ENCODE measurements around the gene APBA2. TPM values are rescaled to one million over a fixed set of nuclear protein-coding genes. Genes with fewer than 3 reads are reported as not detected.

APBA2 gene
- total RNA-seq, 1 donor from 2014 or later = 33.1 TPM

- DNase-seq (ENCODE audit: low spot score in 2 of 2, unreplicated experiment in 2 of 2) = no peak
- no peaks in the 10 kb centered on the region for H3K27me3 Mint-ChIP-seq (ENCODE audit: low read depth)
- H3K36me3 Mint-ChIP-seq = peaks cover 4% of the 10 kb centered on the region
- peaks cover 3% of the 10 kb centered on the region for H3K4me1 Mint-ChIP-seq
- peaks cover 4% of the 10 kb centered on the region for H3K9me3 Mint-ChIP-seq
- H3K4me3 Mint-ChIP-seq = no peak overlapping the region
- TF ChIP-seq, protein P1, sequence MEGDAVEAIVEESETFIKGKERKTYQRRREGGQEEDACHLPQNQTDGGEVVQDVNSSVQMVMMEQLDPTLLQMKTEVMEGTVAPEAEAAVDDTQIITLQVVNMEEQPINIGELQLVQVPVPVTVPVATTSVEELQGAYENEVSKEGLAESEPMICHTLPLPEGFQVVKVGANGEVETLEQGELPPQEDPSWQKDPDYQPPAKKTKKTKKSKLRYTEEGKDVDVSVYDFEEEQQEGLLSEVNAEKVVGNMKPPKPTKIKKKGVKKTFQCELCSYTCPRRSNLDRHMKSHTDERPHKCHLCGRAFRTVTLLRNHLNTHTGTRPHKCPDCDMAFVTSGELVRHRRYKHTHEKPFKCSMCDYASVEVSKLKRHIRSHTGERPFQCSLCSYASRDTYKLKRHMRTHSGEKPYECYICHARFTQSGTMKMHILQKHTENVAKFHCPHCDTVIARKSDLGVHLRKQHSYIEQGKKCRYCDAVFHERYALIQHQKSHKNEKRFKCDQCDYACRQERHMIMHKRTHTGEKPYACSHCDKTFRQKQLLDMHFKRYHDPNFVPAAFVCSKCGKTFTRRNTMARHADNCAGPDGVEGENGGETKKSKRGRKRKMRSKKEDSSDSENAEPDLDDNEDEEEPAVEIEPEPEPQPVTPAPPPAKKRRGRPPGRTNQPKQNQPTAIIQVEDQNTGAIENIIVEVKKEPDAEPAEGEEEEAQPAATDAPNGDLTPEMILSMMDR (IDR thresholded peaks at IDR 0.05; ENCODE audit: unreplicated experiment) = no peak
- no peak overlapping the region for H3K27ac Mint-ChIP-seq
Observed at GRCh38 chr15:29064290-29064689, 178.5 kb downstream of the APBA2 start.

DNA sequence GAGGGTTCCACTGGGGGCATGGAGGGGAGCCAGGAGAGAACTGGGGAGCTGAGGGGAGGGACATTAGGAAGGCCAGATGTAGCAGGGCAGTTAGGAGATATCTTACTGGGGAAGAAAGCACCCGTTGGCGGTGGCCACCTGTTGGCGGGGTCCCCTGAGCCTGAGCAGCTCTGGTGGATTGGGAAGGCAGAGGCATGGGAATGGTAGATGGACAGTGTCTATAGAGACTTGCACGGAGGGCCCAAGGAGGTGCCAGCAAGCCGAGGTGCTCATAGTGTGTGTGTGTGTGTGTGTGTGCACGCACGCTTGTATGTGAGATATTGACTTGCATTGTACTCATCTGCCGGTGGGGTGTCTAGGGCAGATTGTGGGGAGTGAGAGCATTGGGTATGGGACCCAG, 179.0 kb downstream of the APBA2 start:
- peaks cover 3% of the 10 kb centered on the region for H3K4me1 Mint-ChIP-seq
- peaks cover 8% of the 10 kb centered on the region for H3K9me3 Mint-ChIP-seq
- DNase-seq (ENCODE audit: low spot score in 2 of 2, unreplicated experiment in 2 of 2) = no peak
- no peak overlapping the region for H3K4me3 Mint-ChIP-seq
- no peaks in the 10 kb centered on the region for H3K27me3 Mint-ChIP-seq (ENCODE audit: low read depth)
- TF ChIP-seq, protein P1 (IDR thresholded peaks at IDR 0.05; ENCODE audit: unreplicated experiment) = no peak
- H3K27ac Mint-ChIP-seq = no peak overlapping the region
- peaks cover 3% of the 10 kb centered on the region for H3K36me3 Mint-ChIP-seq

GRCh38 chr15:29065571-29065970, 179.8 kb downstream of the APBA2 start:
- no peaks in the 10 kb centered on the region for H3K27me3 Mint-ChIP-seq (ENCODE audit: low read depth)
- H3K4me1 Mint-ChIP-seq = peaks cover 3% of the 10 kb centered on the region
- peaks cover 9% of the 10 kb centered on the region for H3K9me3 Mint-ChIP-seq
- no peak overlapping the region for H3K4me3 Mint-ChIP-seq
- TF ChIP-seq, protein P1 (IDR thresholded peaks at IDR 0.05; ENCODE audit: unreplicated experiment) = no peak
- H3K36me3 Mint-ChIP-seq = peaks cover 3% of the 10 kb centered on the region
- H3K27ac Mint-ChIP-seq = no peak overlapping the region
- DNase-seq (ENCODE audit: low spot score in 2 of 2, unreplicated experiment in 2 of 2) = no peak

DNA sequence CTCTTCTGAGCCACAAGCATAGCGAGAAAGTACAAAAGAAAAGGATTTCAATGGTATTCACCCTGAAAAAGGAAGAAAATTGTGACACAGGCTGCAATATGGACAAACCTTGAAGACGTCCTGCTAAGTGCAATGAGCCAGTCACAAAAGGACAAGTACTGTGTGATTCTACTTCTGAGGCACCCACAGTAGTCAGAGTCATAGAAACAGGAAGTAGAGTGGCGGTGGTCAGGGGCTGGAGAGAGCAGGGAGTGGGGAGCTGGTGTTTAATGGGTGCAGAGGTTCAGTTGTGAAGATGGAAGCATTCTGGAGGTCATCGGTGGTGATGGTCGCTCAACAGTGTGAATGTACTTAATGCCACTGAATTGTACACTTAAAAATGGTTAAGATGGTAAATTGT, 180.5 kb downstream of the APBA2 start:
- H3K27me3 Mint-ChIP-seq (ENCODE audit: low read depth) = no peaks in the 10 kb centered on the region
- H3K4me1 Mint-ChIP-seq = peaks cover 3% of the 10 kb centered on the region
- TF ChIP-seq, protein P1 (IDR thresholded peaks at IDR 0.05; ENCODE audit: unreplicated experiment) = no peak
- H3K36me3 Mint-ChIP-seq = peaks cover 3% of the 10 kb centered on the region
- H3K4me3 Mint-ChIP-seq = no peak overlapping the region
- no peak for DNase-seq (ENCODE audit: low spot score in 2 of 2, unreplicated experiment in 2 of 2)
- H3K27ac Mint-ChIP-seq = no peak overlapping the region
- peaks cover 9% of the 10 kb centered on the region for H3K9me3 Mint-ChIP-seq

DNA sequence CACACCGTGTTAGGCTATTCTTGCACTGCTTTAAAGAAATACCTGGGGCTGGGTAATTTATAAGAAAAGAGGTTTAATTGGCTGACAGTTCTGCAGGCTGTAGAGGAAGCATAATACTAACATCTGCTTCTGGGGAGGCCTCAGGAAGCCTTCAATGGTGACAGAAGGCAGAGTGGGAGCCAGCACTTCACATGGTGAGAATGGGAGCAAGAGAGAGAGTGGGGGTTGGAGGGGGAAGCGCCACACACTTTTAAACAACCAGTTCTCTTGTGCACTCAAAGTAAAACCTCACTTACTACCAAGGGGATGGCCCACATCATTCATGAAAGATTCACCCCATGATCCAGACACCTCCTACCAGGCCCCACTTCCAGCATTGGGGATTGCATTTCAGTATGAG, 181.1 kb downstream of the APBA2 start:
- H3K27ac Mint-ChIP-seq = no peak overlapping the region
- TF ChIP-seq, protein P1 (IDR thresholded peaks at IDR 0.05; ENCODE audit: unreplicated experiment) = no peak
- peaks cover 9% of the 10 kb centered on the region for H3K9me3 Mint-ChIP-seq
- peaks cover 3% of the 10 kb centered on the region for H3K4me1 Mint-ChIP-seq
- H3K4me3 Mint-ChIP-seq = no peak overlapping the region
- H3K36me3 Mint-ChIP-seq = peaks cover 3% of the 10 kb centered on the region
- DNase-seq (ENCODE audit: low spot score in 2 of 2, unreplicated experiment in 2 of 2) = no peak
- no peaks in the 10 kb centered on the region for H3K27me3 Mint-ChIP-seq (ENCODE audit: low read depth)

- Mint-ChIP-seq H3K27ac (no peak overlapping the region), H3K36me3 (peaks cover 3% of the 10 kb centered on the region), H3K4me1 (no peaks in the 10 kb centered on the region), H3K27me3 (ENCODE audit: low read depth) (no peaks in the 10 kb centered on the region), H3K9me3 (peaks cover 9% of the 10 kb centered on the region), H3K4me3 (no peak overlapping the region)
- no peak for DNase-seq (ENCODE audit: low spot score in 2 of 2, unreplicated experiment in 2 of 2)
- TF ChIP-seq, protein P1 (IDR thresholded peaks at IDR 0.05; ENCODE audit: unreplicated experiment) = no peak
Observed at GRCh38 chr15:29067949-29068348, 182.2 kb downstream of the APBA2 start.
